MM.1S (cell line): ENCODE data around the gene DDX56.

ENCODE experiments used
- DNase-seq: peaks from one replicate; pipeline ENCODE4 v3.0.0-alpha.2; 2015
- H2AFZ ChIP-seq: fragments of 300-600 bp; sonication (generic); 2 replicates; pipeline ENCODE4 v1.6.0; 2016; ENCODE audit warnings: antibody characterized with exemption, low read length
- H3F3A ChIP-seq: fragments of 300-600 bp; sonication (generic); 2 replicates; pipeline ENCODE4 v1.6.1; 2016; ENCODE audit warnings: mild to moderate bottlenecking, antibody characterized with exemption, low read length, moderate library complexity, mixed read lengths; ENCODE audit not compliant: insufficient read depth
- H3K27ac ChIP-seq: fragments of 300-600 bp; sonication (generic); 2 replicates; pipeline ENCODE4 v1.5.1; 2016; ENCODE audit warnings: mild to moderate bottlenecking, low read length
- H3K27me3 ChIP-seq: fragments of 300-600 bp; sonication (generic); replicated peaks from 2 replicates; pipeline ENCODE4 v1.6.0; 2016; ENCODE audit warnings: low read length; ENCODE audit not compliant: insufficient read depth
- H3K36me3 ChIP-seq: fragments of 300-600 bp; sonication (generic); replicated peaks from 2 replicates; pipeline ENCODE4 v1.6.1; 2016; ENCODE audit warnings: mild to moderate bottlenecking, low read length, mixed read lengths; ENCODE audit not compliant: insufficient read depth
- H3K4me1 ChIP-seq: fragments of 300-600 bp; sonication (generic); 2 replicates; pipeline ENCODE4 v1.6.1; 2016; ENCODE audit warnings: low read length, mixed read lengths
- H3K4me2 ChIP-seq: fragments of 300-600 bp; sonication (generic); 2 replicates; pipeline ENCODE4 v1.6.0; 2016; ENCODE audit warnings: low read depth, low read length
- H3K4me3 ChIP-seq: fragments of 300-600 bp; sonication (generic); 2 replicates; pipeline ENCODE4 v1.5.1; 2016; ENCODE audit warnings: low read length, mixed read lengths
- H3K79me2 ChIP-seq: fragments of 300-600 bp; sonication (generic); 2 replicates; pipeline ENCODE4 v1.6.1; 2016; ENCODE audit warnings: mixed run types, low read length, mixed read lengths
- H3K9ac ChIP-seq: fragments of 300-600 bp; sonication (generic); 2 replicates; pipeline ENCODE4 v1.6.1; 2016; ENCODE audit warnings: low read length, mixed read lengths
- H3K9me2 ChIP-seq: fragments of 300-600 bp; sonication (generic); replicated peaks from 2 replicates; pipeline ENCODE4 v1.6.1; 2016; ENCODE audit warnings: mild to moderate bottlenecking, low read length, mixed read lengths; ENCODE audit not compliant: insufficient read depth
- H3K9me3 ChIP-seq: fragments of 300-600 bp; sonication (generic); replicated peaks from 2 replicates; pipeline ENCODE4 v1.6.1; 2016; ENCODE audit warnings: mild to moderate bottlenecking, low read length, mixed read lengths; ENCODE audit not compliant: insufficient read depth
- H4K20me1 ChIP-seq: fragments of 300-600 bp; sonication (generic); 2 replicates; pipeline ENCODE4 v1.6.1; 2016; ENCODE audit warnings: mild to moderate bottlenecking, low read length, moderate library complexity, mixed read lengths; ENCODE audit not compliant: insufficient read depth
- CTCF ChIP-seq: fragments of 300-600 bp; sonication (generic); IDR thresholded peaks from 2 replicates; pipeline ENCODE4 v1.5.1; 2016; ENCODE audit warnings: antibody characterized with exemption, low read length, mixed read lengths
- EZH2 ChIP-seq: fragments of 300-600 bp; sonication (generic); optimal IDR thresholded peaks from 2 replicates; pipeline ENCODE3; 2017; ENCODE audit warnings: low read depth, mild to moderate bottlenecking, antibody characterized with exemption, low read length, mixed read lengths
- EZH2phosphoT487 ChIP-seq: fragments of 300-600 bp; sonication (generic); IDR thresholded peaks from 2 replicates; pipeline ENCODE4 v1.6.1; 2018; ENCODE audit warnings: antibody characterized with exemption, low read length

Gene DDX56

DNA sequence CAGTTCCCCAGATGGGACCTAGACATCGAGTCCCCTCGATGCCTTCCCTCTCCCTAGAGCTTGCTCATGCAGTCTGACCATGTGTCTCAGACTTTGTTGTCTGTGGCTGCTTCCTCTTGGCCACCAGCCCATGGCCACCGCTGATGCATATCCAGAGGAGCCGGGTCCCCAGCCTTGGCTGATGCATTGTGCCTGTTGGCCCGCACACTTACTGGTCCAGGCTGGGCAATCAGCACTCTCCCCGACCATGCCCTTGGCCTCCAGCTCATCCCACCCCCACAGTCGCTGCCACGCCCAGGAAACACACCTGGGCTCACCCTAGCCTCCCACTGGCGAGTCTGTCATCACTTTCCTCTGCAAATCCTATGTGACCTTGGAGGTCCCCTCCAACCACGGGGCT, 42.7 kb downstream of the DDX56 start:
- Histone ChIP-seq H3K9ac (no peak overlapping the region), H3K4me2 (no peak overlapping the region), H3K4me3 (no peak overlapping the region), H3K36me3 (no peaks in the 10 kb centered on the region), H3F3A (no peaks in the 10 kb centered on the region), H3K79me2 (no peaks in the 10 kb centered on the region), H3K9me2 (no peaks in the 10 kb centered on the region), H4K20me1 (no peaks in the 10 kb centered on the region), H3K27ac (no peak overlapping the region), H3K27me3 (no peaks in the 10 kb centered on the region), H3K4me1 (no peaks in the 10 kb centered on the region), H2AFZ (no peak overlapping the region), H3K9me3 (no peaks in the 10 kb centered on the region)
- no peak for TF ChIP-seq CTCF
- TF ChIP-seq EZH2phosphoT487: no peak
- TF ChIP-seq EZH2: no peak
- no peak for DNase-seq

GRCh38 chr7:44524811-44525388, 48.8 kb downstream of the DDX56 start:
- Histone ChIP-seq H3F3A (no peaks in the 10 kb centered on the region), H3K36me3 (no peaks in the 10 kb centered on the region), H3K9me3 (no peaks in the 10 kb centered on the region), H3K4me2 (no peak overlapping the region), H3K9ac (no peak overlapping the region), H3K27me3 (no peaks in the 10 kb centered on the region), H2AFZ (no peak overlapping the region), H3K9me2 (no peaks in the 10 kb centered on the region), H3K4me3 (no peak overlapping the region), H3K27ac (no peak overlapping the region), H4K20me1 (no peaks in the 10 kb centered on the region), H3K79me2 (no peaks in the 10 kb centered on the region), H3K4me1 (no peaks in the 10 kb centered on the region)
- TF ChIP-seq EZH2 (no peak), CTCF (no peak), EZH2phosphoT487 (no peak)
- DNase-seq: no peak

DNA sequence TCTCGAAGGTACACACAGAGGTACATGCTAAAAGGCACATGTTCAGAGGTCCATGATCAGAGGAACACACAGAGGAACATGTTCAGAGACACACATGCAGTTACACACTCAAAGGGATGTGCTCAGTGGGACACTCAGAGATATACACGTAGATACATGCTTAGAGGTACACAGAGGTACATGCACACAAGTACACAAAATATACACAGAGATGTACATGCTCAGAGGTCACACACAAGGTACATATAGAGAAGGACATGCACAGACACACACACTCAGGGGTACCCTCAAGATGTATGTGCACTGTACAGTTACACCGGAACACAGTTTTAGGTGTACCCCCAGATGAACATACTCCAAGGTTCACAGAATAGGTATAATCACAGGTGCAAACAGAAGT, 51.4 kb downstream of the DDX56 start:
- H4K20me1 ChIP-seq: no peaks in the 10 kb centered on the region
- H3K4me1 ChIP-seq: no peaks in the 10 kb centered on the region
- H3F3A ChIP-seq: no peaks in the 10 kb centered on the region
- DNase-seq: no peak
- H3K27ac ChIP-seq: no peak overlapping the region
- no peak overlapping the region for H2AFZ ChIP-seq
- H3K36me3 ChIP-seq: no peaks in the 10 kb centered on the region
- H3K9me2 ChIP-seq: no peaks in the 10 kb centered on the region
- no peak overlapping the region for H3K9ac ChIP-seq
- no peaks in the 10 kb centered on the region for H3K9me3 ChIP-seq
- TF ChIP-seq EZH2phosphoT487 (no peak), CTCF (no peak), EZH2 (no peak)
- no peaks in the 10 kb centered on the region for H3K27me3 ChIP-seq
- no peak overlapping the region for H3K4me3 ChIP-seq
- H3K4me2 ChIP-seq: no peak overlapping the region
- H3K79me2 ChIP-seq: no peaks in the 10 kb centered on the region
